H1 (cell line): ENCODE data around the gene SEMA4D.

Experiments
- CEBPB ChIP-seq: IDR thresholded peaks from 2 replicates; pipeline ENCODE4 v1.6.1; 2012; ENCODE audit warnings: low read depth, low read length
- MAFK ChIP-seq: IDR thresholded peaks from 2 replicates; pipeline ENCODE4 v1.6.1; 2012; ENCODE audit warnings: low read depth, mild to moderate bottlenecking, improper control_type of control experiment, low read length
- RBBP5 ChIP-seq: IDR thresholded peaks from 2 replicates; pipeline ENCODE4 v1.7.1; 2012; ENCODE audit warnings: low read depth, mild to moderate bottlenecking, inconsistent platforms, low read length, moderate library complexity, borderline replicate concordance
- TF ChIP-seq, protein P1 (sequence below), 3 experiments: IDR thresholded peaks; 1 replicate in 2 of 3; 2 replicates in 1 of 3; pipeline versions ENCODE4 v1.5.1 to v1.6.1; 2011; ENCODE audit warnings: low read length in 3 of 3, mild to moderate bottlenecking in 3 of 3, inconsistent platforms in 2 of 3, low read depth in 1 of 3, moderate library complexity in 1 of 3; ENCODE audit not compliant: insufficient read depth in 1 of 3; ENCODE audit errors: control extremely low read depth in 1 of 3
- TF ChIP-seq, protein P2 (sequence below): IDR thresholded peaks from 2 replicates; pipeline ENCODE4 v1.6.1; 2012; ENCODE audit warnings: inconsistent platforms

DNA sequence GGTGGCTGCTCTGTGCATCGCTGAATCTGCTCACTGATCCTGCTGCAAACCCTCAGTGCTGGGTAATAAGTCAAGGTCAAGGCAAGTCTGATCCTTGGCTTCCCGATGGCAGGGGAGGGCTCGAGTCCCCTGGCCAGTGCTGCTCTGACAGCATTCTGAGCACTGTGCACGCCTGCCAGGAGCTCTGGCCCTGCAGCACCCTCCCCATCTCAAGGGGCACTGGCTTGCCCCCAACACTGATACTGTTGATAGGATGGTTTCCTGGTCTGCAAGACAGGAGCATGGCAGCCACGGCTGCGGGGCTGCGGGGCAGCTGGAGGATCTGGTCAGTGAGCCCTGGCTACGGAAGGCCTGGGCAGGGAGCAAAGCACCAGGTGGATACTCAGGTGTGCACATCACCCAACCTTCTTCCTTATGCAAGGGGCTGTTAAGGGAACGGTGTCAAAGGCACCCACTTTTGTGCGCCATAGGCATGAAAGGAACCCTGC, 107.8 kb downstream of the SEMA4D start:
- TF ChIP-seq, protein P1, sequence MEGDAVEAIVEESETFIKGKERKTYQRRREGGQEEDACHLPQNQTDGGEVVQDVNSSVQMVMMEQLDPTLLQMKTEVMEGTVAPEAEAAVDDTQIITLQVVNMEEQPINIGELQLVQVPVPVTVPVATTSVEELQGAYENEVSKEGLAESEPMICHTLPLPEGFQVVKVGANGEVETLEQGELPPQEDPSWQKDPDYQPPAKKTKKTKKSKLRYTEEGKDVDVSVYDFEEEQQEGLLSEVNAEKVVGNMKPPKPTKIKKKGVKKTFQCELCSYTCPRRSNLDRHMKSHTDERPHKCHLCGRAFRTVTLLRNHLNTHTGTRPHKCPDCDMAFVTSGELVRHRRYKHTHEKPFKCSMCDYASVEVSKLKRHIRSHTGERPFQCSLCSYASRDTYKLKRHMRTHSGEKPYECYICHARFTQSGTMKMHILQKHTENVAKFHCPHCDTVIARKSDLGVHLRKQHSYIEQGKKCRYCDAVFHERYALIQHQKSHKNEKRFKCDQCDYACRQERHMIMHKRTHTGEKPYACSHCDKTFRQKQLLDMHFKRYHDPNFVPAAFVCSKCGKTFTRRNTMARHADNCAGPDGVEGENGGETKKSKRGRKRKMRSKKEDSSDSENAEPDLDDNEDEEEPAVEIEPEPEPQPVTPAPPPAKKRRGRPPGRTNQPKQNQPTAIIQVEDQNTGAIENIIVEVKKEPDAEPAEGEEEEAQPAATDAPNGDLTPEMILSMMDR (IDR thresholded peaks at IDR 0.05; ENCODE audit: control extremely low read depth in 1 of 3, insufficient read depth in 1 of 3, low read depth in 1 of 3, low read length in 3 of 3): no peak
- TF ChIP-seq, protein P2, sequence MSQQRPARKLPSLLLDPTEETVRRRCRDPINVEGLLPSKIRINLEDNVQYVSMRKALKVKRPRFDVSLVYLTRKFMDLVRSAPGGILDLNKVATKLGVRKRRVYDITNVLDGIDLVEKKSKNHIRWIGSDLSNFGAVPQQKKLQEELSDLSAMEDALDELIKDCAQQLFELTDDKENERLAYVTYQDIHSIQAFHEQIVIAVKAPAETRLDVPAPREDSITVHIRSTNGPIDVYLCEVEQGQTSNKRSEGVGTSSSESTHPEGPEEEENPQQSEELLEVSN: no peak
- TF ChIP-seq CEBPB (no peak), RBBP5 (no peak), MAFK (no peak)
